ENCODE results near the gene STX1B. TPM values are rescaled to one million over a fixed set of nuclear protein-coding genes. Genes with fewer than 3 reads are reported as not detected.

Gene STX1B
- total RNA-seq, 4 donors from 2014 or later, result 0.92 to 2.6 (median 1.8) TPM

- H3K9me3 ChIP-seq, result no peaks in the 10 kb centered on the region
- intact Hi-C loops (cut with DNase I), result no loop called here
- H3K4me1 ChIP-seq, result peaks cover 21 to 45% (median 41%) of the 10 kb centered on the region in 4 donors
- no peaks in the 10 kb centered on the region for H3K27me3 ChIP-seq
- peak overlapping the region; percentile 91 to 99 (median 92) for H3K27ac ChIP-seq (replicated peaks in 1 of 4)
- peaks cover 0 to 38% (median 25%) of the 10 kb centered on the region in 4 donors for H3K36me3 ChIP-seq
- no peak for DNase-seq (ENCODE audit: extremely low spot score)
- 45% methylated on average over 3 of the region's 3 CpGs for WGBS
- TF ChIP-seq POLR2A (IDR thresholded peaks at IDR 0.05; ENCODE audit: low read depth) (no peak), POLR2AphosphoS5 (IDR thresholded peaks at IDR 0.05) (no peak), CTCF (IDR thresholded peaks at IDR 0.05) (no peak), EP300 (IDR thresholded peaks at IDR 0.05) (no peak)
- peak overlapping the region in 3 of 4 donors; percentile 83 to 97 (median 94) for H3K4me3 ChIP-seq
Measured at GRCh38 chr16:30947541-30947858, 62.9 kb downstream of the STX1B start.

- no peak overlapping the region for H3K4me3 ChIP-seq
- H3K36me3 ChIP-seq, result peaks cover 0 to 41% (median 28%) of the 10 kb centered on the region in 4 donors
- 86% methylated on average over 36 of the region's 38 CpGs for WGBS
- no peak for DNase-seq (ENCODE audit: extremely low spot score)
- no peaks in the 10 kb centered on the region for H3K27me3 ChIP-seq
- TF ChIP-seq CTCF (IDR thresholded peaks at IDR 0.05) (no peak), POLR2A (IDR thresholded peaks at IDR 0.05; ENCODE audit: low read depth) (no peak), EP300 (IDR thresholded peaks at IDR 0.05) (no peak), POLR2AphosphoS5 (IDR thresholded peaks at IDR 0.05) (no peak)
- peak overlapping the region; percentile 91 to 99 (median 92) for H3K27ac ChIP-seq (replicated peaks in 1 of 4)
- H3K9me3 ChIP-seq, result no peaks in the 10 kb centered on the region
- intact Hi-C loops (cut with DNase I), result no loop called here
- H3K4me1 ChIP-seq, result peaks cover 25 to 44% (median 41%) of the 10 kb centered on the region in 4 donors
Measured at GRCh38 chr16:30946671-30947540, 63.5 kb downstream of the STX1B start.

GRCh38 chr16:30944352-30944751 lies 66.1 kb downstream of the STX1B start:
- TF ChIP-seq POLR2A (IDR thresholded peaks at IDR 0.05; ENCODE audit: low read depth) (no peak), POLR2AphosphoS5 (IDR thresholded peaks at IDR 0.05) (no peak), EP300 (IDR thresholded peaks at IDR 0.05) (no peak), CTCF (IDR thresholded peaks at IDR 0.05) (no peak)
- Histone ChIP-seq H3K27ac (replicated peaks in 1 of 4) (no peak overlapping the region), H3K9me3 (no peaks in the 10 kb centered on the region), H3K4me3 (no peak overlapping the region), H3K4me1 (peaks cover 4 to 23% (median 19%) of the 10 kb centered on the region in 4 donors), H3K36me3 (peaks cover 0 to 58% (median 38%) of the 10 kb centered on the region in 4 donors), H3K27me3 (no peaks in the 10 kb centered on the region)
- intact Hi-C loops (cut with DNase I), result no loop called here
- DNase-seq (ENCODE audit: extremely low spot score), result no peak

GRCh38 chr16:30942426-30942806 lies 68.0 kb downstream of the STX1B start:
- DNase-seq (ENCODE audit: extremely low spot score), result no peak
- Histone ChIP-seq H3K36me3 (peaks cover 0 to 68% (median 39%) of the 10 kb centered on the region in 4 donors), H3K27me3 (no peaks in the 10 kb centered on the region), H3K4me1 (peaks cover 4 to 21% (median 20%) of the 10 kb centered on the region in 4 donors), H3K4me3 (no peak overlapping the region), H3K9me3 (no peaks in the 10 kb centered on the region), H3K27ac (replicated peaks in 1 of 4) (peak overlapping the region in 3 of 4 donors; percentile 4 to 64 (median 20))
- intact Hi-C loops (cut with DNase I), result no loop called here
- no CpG with 5 or more reads among the region's 4 CpGs for WGBS
- no peak for TF ChIP-seq CTCF (IDR thresholded peaks at IDR 0.05)
- no peak for TF ChIP-seq POLR2A (IDR thresholded peaks at IDR 0.05; ENCODE audit: low read depth)
- TF ChIP-seq POLR2AphosphoS5 (IDR thresholded peaks at IDR 0.05), result no peak
- no peak for TF ChIP-seq EP300 (IDR thresholded peaks at IDR 0.05)

Data from esophagus muscularis mucosa (tissue), 4 donors.